Measurements from ENCODE around the gene CPB2.

GRCh38 chr13:46076827-46077226 is 28.0 kb downstream of the CPB2 start:
- TF ChIP-seq POLR2AphosphoS5 (IDR thresholded peaks at IDR 0.05) (no peak), POLR2A (IDR thresholded peaks at IDR 0.05) (no peak), CTCF (IDR thresholded peaks at IDR 0.05) (no peak)

Data from transverse colon (tissue), 4 donors.